EH (cell line): ENCODE data around the gene FBXW11.
A peak's percentile ranks its signal among the peaks of the same experiment; 100 is the strongest.
"Not testable (repeated sequence)": the region's sequence is repeated elsewhere in the genome, so short reads cannot be mapped to it uniquely, and the experiment has no call there.

ENCODE experiments used
- DNase-seq: peaks from one replicate; pipeline ENCODE4 v3.0.0-alpha.2; 2015; ENCODE audit warnings: low read depth

The FBXW11 gene

GRCh38 chr5:171954721-171955120 is 51.7 kb downstream of the FBXW11 start:
- DNase-seq = peak; percentile 56

GRCh38 chr5:171953860-171954701 is 52.4 kb downstream of the FBXW11 start:
- DNase-seq = peak; percentile 78

- DNase-seq = no peak
Measured at GRCh38 chr5:171952021-171952420, 54.4 kb downstream of the FBXW11 start.

GRCh38 chr5:171951218-171951617 is 55.2 kb downstream of the FBXW11 start:
- no peak for DNase-seq

GRCh38 chr5:171946000-171946781 is 60.2 kb downstream of the FBXW11 start:
- peak; percentile 43 for DNase-seq

GRCh38 chr5:171945476-171945875 is 61.0 kb downstream of the FBXW11 start:
- DNase-seq = no peak

- peak; percentile 40 for DNase-seq
Measured at GRCh38 chr5:171945066-171945465, 61.4 kb downstream of the FBXW11 start.

GRCh38 chr5:171942112-171942516 is 64.3 kb downstream of the FBXW11 start:
- not testable (repeated sequence) for DNase-seq

GRCh38 chr5:171941675-171942074 is 64.8 kb downstream of the FBXW11 start:
- not testable (repeated sequence) for DNase-seq

GRCh38 chr5:171941275-171941674 is 65.2 kb downstream of the FBXW11 start:
- not testable (repeated sequence) for DNase-seq

- DNase-seq = no peak
Measured at GRCh38 chr5:171939951-171940350, 66.5 kb downstream of the FBXW11 start.

GRCh38 chr5:171938358-171938757 is 68.1 kb downstream of the FBXW11 start:
- DNase-seq = no peak

GRCh38 chr5:171937351-171937750 is 69.1 kb downstream of the FBXW11 start:
- no peak for DNase-seq

GRCh38 chr5:171934586-171934985 is 71.9 kb downstream of the FBXW11 start:
- DNase-seq = no peak

- DNase-seq = no peak
Measured at GRCh38 chr5:171931163-171931562, 75.3 kb downstream of the FBXW11 start.

GRCh38 chr5:171927345-171927941 is 79.0 kb downstream of the FBXW11 start:
- DNase-seq = no peak

GRCh38 chr5:171926311-171926710 is 80.1 kb downstream of the FBXW11 start:
- DNase-seq = no peak

- no peak for DNase-seq
Measured at GRCh38 chr5:171924493-171925122, 81.8 kb downstream of the FBXW11 start.

GRCh38 chr5:171920765-171921391 is 85.6 kb downstream of the FBXW11 start:
- DNase-seq = no peak

- not testable (repeated sequence) for DNase-seq
Measured at GRCh38 chr5:171915700-171916099, 90.7 kb downstream of the FBXW11 start.

- DNase-seq = no peak
Measured at GRCh38 chr5:171914726-171915338, 91.6 kb downstream of the FBXW11 start.

GRCh38 chr5:171913987-171914273 is 92.5 kb downstream of the FBXW11 start:
- DNase-seq = peak; percentile 61
